Measurements from ENCODE around the gene PAX7. TPM values are rescaled to one million over a fixed set of nuclear protein-coding genes. Genes with fewer than 3 reads are reported as not detected.

PAX7 gene
- total RNA-seq, 1 experiment from 2014 or later = 0.15 TPM

GRCh38 chr1:18649693-18650370 is 19.2 kb downstream of the PAX7 start:
- peak overlapping the region in 1 of 3 experiments; percentile 20; a peak in 2 of 7 replicates for H3K27ac Mint-ChIP-seq
- H4K8ac ChIP-seq (replicated peaks; ENCODE audit: insufficient read length, low read depth, low read length) = no peak overlapping the region
- no peaks in the 10 kb centered on the region for H3K79me2 ChIP-seq (ENCODE audit: insufficient read depth, low read length)
- no peaks in the 10 kb centered on the region for H3K23me2 ChIP-seq (ENCODE audit: insufficient read length, low read depth, low read length, poor library complexity, severe bottlenecking)
- no peak overlapping the region for H2BK20ac ChIP-seq (ENCODE audit: low read depth, low read length, poor library complexity, severe bottlenecking)
- H4K20me1 ChIP-seq (ENCODE audit: control insufficient read depth, insufficient read depth, insufficient read length) = peaks cover 3% of the 10 kb centered on the region
- H2AFZ ChIP-seq (ENCODE audit: low read length) = no peak overlapping the region
- H3K4me2 ChIP-seq (ENCODE audit: insufficient read depth, insufficient read length, low read length) = no peak overlapping the region
- no peak overlapping the region for H4K91ac ChIP-seq (ENCODE audit: insufficient read length, low read depth, low read length)
- no peaks in the 10 kb centered on the region; a peak in 1 of 7 replicates for H3K36me3 Mint-ChIP-seq (ENCODE audit: insufficient read depth in 1 of 3, low read depth in 3 of 3)
- H3K27me3 ChIP-seq (ENCODE audit: insufficient read depth, low read length) = peaks cover 67% of the 10 kb centered on the region
- H3K4me1 ChIP-seq (ENCODE audit: insufficient read depth, low read length) = peaks cover 27% of the 10 kb centered on the region; the same call in 1 of the 2 replicates
- no peak overlapping the region for H2BK120ac ChIP-seq (ENCODE audit: low read depth, low read length, poor library complexity, severe bottlenecking)
- peaks cover 61 to 85% of the 10 kb centered on the region in 2 experiments for H3K4me1 Mint-ChIP-seq
- peak overlapping the region in 1 of 2 experiments; percentile 25; a peak in 1 of 5 replicates for H3K4me3 Mint-ChIP-seq
- no peak overlapping the region for H3T11ph ChIP-seq (ENCODE audit: low read length)
- peaks cover 0 to 14% of the 10 kb centered on the region in 2 experiments; a peak in 3 of 5 replicates for H3K9me3 Mint-ChIP-seq
- no peak overlapping the region for H2BK5ac ChIP-seq (ENCODE audit: insufficient read length, low read length)
- H3K4ac ChIP-seq (ENCODE audit: low read depth, low read length) = no peak overlapping the region
- DNase-seq = peak; percentile 75
- H3K56ac ChIP-seq (ENCODE audit: insufficient read length, low read depth, low read length) = no peak overlapping the region
- WGBS (ENCODE audit: extremely low coverage, insufficient read length, low lambda C conversion rate) = no CpG with 5 or more reads among the region's 5 CpGs
- H3K27ac ChIP-seq (ENCODE audit: insufficient read length, low read depth, low read length) = no peak overlapping the region
- H2BK12ac ChIP-seq (ENCODE audit: insufficient read length, low read depth, low read length) = no peak overlapping the region
- no peak overlapping the region for H4K5ac ChIP-seq (ENCODE audit: insufficient read length, low read depth, low read length)
- H3K9me3 ChIP-seq (ENCODE audit: control insufficient read depth, low read depth, low read length) = no peaks in the 10 kb centered on the region
- no peak overlapping the region for H3K18ac ChIP-seq (ENCODE audit: insufficient read length, low read depth, low read length)
- H3K14ac ChIP-seq (ENCODE audit: insufficient read depth, low read length) = no peak overlapping the region; the same call in 1 of the 2 replicates
- H3K9ac ChIP-seq (ENCODE audit: extremely low read depth, insufficient read length, low read length) = no peak overlapping the region
- H3K27me3 Mint-ChIP-seq (ENCODE audit: low read depth) = peaks cover 99% of the 10 kb centered on the region
- H2AK5ac ChIP-seq (ENCODE audit: insufficient read length, low read length) = no peak overlapping the region
- H2BK15ac ChIP-seq (ENCODE audit: low read depth, low read length) = no peak overlapping the region
- no peaks in the 10 kb centered on the region for H3K79me1 ChIP-seq (ENCODE audit: insufficient read depth, low read depth, low read length, poor library complexity, severe bottlenecking)
- no peak overlapping the region for H3K23ac ChIP-seq (ENCODE audit: insufficient read length, low read depth, low read length)
- 0 out of 3 replicates have a peak, but pooled peaks have one; percentile 16 for TF ChIP-seq CTCF (conservative IDR thresholded peaks at IDR 0.05)

All from H9 (cell line).